ENCODE measurements around the gene LAMC3. TPM values are rescaled to one million over a fixed set of nuclear protein-coding genes. Genes with fewer than 3 reads are reported as not detected.

Gene LAMC3
- total RNA-seq, 1 donor from 2014 or later, result 0.05 TPM

- Mint-ChIP-seq H3K4me3 (no peak overlapping the region), H3K27me3 (ENCODE audit: insufficient read depth) (peaks cover 1% of the 10 kb centered on the region)
Observed at GRCh38 chr9:131082774-131083512, 74.0 kb downstream of the LAMC3 start.

GRCh38 chr9:131084661-131085369 lies 75.8 kb downstream of the LAMC3 start:
- H3K27me3 Mint-ChIP-seq (ENCODE audit: insufficient read depth), result peaks cover 1% of the 10 kb centered on the region
- no peaks in the 10 kb centered on the region for H3K9me3 Mint-ChIP-seq
- no peaks in the 10 kb centered on the region for H3K4me1 Mint-ChIP-seq (ENCODE audit: low read depth)

More at GRCh38 chr9:131082774-131083512, 74.0 kb downstream of the LAMC3 start:
- Mint-ChIP-seq H3K9me3 (no peaks in the 10 kb centered on the region), H3K27ac (no peak overlapping the region), H3K4me1 (ENCODE audit: low read depth) (no peaks in the 10 kb centered on the region), H3K36me3 (ENCODE audit: low read depth) (no peaks in the 10 kb centered on the region)
- intact Hi-C loops (cut with micrococcal nuclease), result no loop called here
- no peak for DNase-seq (ENCODE audit: low spot score)

GRCh38 chr9:131085370-131086122 lies 76.6 kb downstream of the LAMC3 start:
- Mint-ChIP-seq H3K9me3 (no peaks in the 10 kb centered on the region), H3K27ac (no peak overlapping the region), H3K4me1 (ENCODE audit: low read depth) (no peaks in the 10 kb centered on the region), H3K4me3 (no peak overlapping the region), H3K36me3 (ENCODE audit: low read depth) (no peaks in the 10 kb centered on the region), H3K27me3 (ENCODE audit: insufficient read depth) (peaks cover 1% of the 10 kb centered on the region)
- no peak for DNase-seq (ENCODE audit: low spot score)
- intact Hi-C loops (cut with micrococcal nuclease), result no loop called here

More at GRCh38 chr9:131084661-131085369, 75.8 kb downstream of the LAMC3 start:
- intact Hi-C loops (cut with micrococcal nuclease), result no loop called here
- Mint-ChIP-seq H3K4me3 (no peak overlapping the region), H3K27ac (no peak overlapping the region), H3K36me3 (ENCODE audit: low read depth) (no peaks in the 10 kb centered on the region)
- no peak for DNase-seq (ENCODE audit: low spot score)

- Mint-ChIP-seq H3K4me1 (ENCODE audit: low read depth) (no peaks in the 10 kb centered on the region), H3K27ac (no peak overlapping the region), H3K9me3 (no peaks in the 10 kb centered on the region), H3K27me3 (ENCODE audit: insufficient read depth) (no peaks in the 10 kb centered on the region), H3K4me3 (no peak overlapping the region), H3K36me3 (ENCODE audit: low read depth) (no peaks in the 10 kb centered on the region)
- DNase-seq (ENCODE audit: low spot score), result no peak
- intact Hi-C loops (cut with micrococcal nuclease), result no loop called here
Observed at GRCh38 chr9:131087354-131087893, 78.5 kb downstream of the LAMC3 start.

GRCh38 chr9:131090025-131090787 lies 81.2 kb downstream of the LAMC3 start:
- Mint-ChIP-seq H3K27me3 (ENCODE audit: insufficient read depth) (peaks cover 16% of the 10 kb centered on the region), H3K4me1 (ENCODE audit: low read depth) (no peaks in the 10 kb centered on the region), H3K4me3 (no peak overlapping the region), H3K36me3 (ENCODE audit: low read depth) (no peaks in the 10 kb centered on the region), H3K27ac (no peak overlapping the region), H3K9me3 (no peaks in the 10 kb centered on the region)
- no peak for DNase-seq (ENCODE audit: low spot score)
- intact Hi-C loops (cut with micrococcal nuclease), result no loop called here

- no peaks in the 10 kb centered on the region for H3K4me1 Mint-ChIP-seq (ENCODE audit: low read depth)
- no peak for DNase-seq (ENCODE audit: low spot score)
- no peak overlapping the region for H3K27ac Mint-ChIP-seq
Observed at GRCh38 chr9:131091352-131091992, 82.5 kb downstream of the LAMC3 start.

GRCh38 chr9:131092030-131092429 lies 83.1 kb downstream of the LAMC3 start:
- Mint-ChIP-seq H3K9me3 (no peaks in the 10 kb centered on the region), H3K27me3 (ENCODE audit: insufficient read depth) (peaks cover 27% of the 10 kb centered on the region), H3K27ac (no peak overlapping the region), H3K4me3 (no peak overlapping the region), H3K36me3 (ENCODE audit: low read depth) (no peaks in the 10 kb centered on the region), H3K4me1 (ENCODE audit: low read depth) (peaks cover under 1% of the 10 kb centered on the region)
- no peak for DNase-seq (ENCODE audit: low spot score)
- intact Hi-C loops (cut with micrococcal nuclease), result no loop called here

More at GRCh38 chr9:131091352-131091992, 82.5 kb downstream of the LAMC3 start:
- intact Hi-C loops (cut with micrococcal nuclease), result no loop called here
- H3K4me3 Mint-ChIP-seq, result no peak overlapping the region
- no peaks in the 10 kb centered on the region for H3K36me3 Mint-ChIP-seq (ENCODE audit: low read depth)
- H3K27me3 Mint-ChIP-seq (ENCODE audit: insufficient read depth), result peaks cover 24% of the 10 kb centered on the region
- H3K9me3 Mint-ChIP-seq, result no peaks in the 10 kb centered on the region

GRCh38 chr9:131092548-131093440 lies 83.8 kb downstream of the LAMC3 start:
- H3K4me3 Mint-ChIP-seq, result no peak overlapping the region
- H3K27ac Mint-ChIP-seq, result no peak overlapping the region
- intact Hi-C loops (cut with micrococcal nuclease), result no loop called here
- H3K27me3 Mint-ChIP-seq (ENCODE audit: insufficient read depth), result peaks cover 33% of the 10 kb centered on the region
- DNase-seq (ENCODE audit: low spot score), result no peak
- H3K4me1 Mint-ChIP-seq (ENCODE audit: low read depth), result peaks cover 6% of the 10 kb centered on the region
- H3K9me3 Mint-ChIP-seq, result no peaks in the 10 kb centered on the region
- H3K36me3 Mint-ChIP-seq (ENCODE audit: low read depth), result no peaks in the 10 kb centered on the region

- intact Hi-C loops (cut with micrococcal nuclease), result no loop called here
Observed at GRCh38 chr9:131094015-131094414, 85.0 kb downstream of the LAMC3 start.

GRCh38 chr9:131094622-131095021 lies 85.6 kb downstream of the LAMC3 start:
- Mint-ChIP-seq H3K4me3 (no peak overlapping the region), H3K9me3 (no peaks in the 10 kb centered on the region), H3K27ac (no peak overlapping the region), H3K36me3 (ENCODE audit: low read depth) (no peaks in the 10 kb centered on the region), H3K4me1 (ENCODE audit: low read depth) (peaks cover 6% of the 10 kb centered on the region), H3K27me3 (ENCODE audit: insufficient read depth) (peaks cover 42% of the 10 kb centered on the region)
- no peak for DNase-seq (ENCODE audit: low spot score)
- intact Hi-C loops (cut with micrococcal nuclease), result no loop called here

More at GRCh38 chr9:131094015-131094414, 85.0 kb downstream of the LAMC3 start:
- peaks cover 40% of the 10 kb centered on the region for H3K27me3 Mint-ChIP-seq (ENCODE audit: insufficient read depth)
- no peaks in the 10 kb centered on the region for H3K9me3 Mint-ChIP-seq
- H3K4me3 Mint-ChIP-seq, result no peak overlapping the region
- no peaks in the 10 kb centered on the region for H3K36me3 Mint-ChIP-seq (ENCODE audit: low read depth)
- H3K27ac Mint-ChIP-seq, result no peak overlapping the region
- no peak for DNase-seq (ENCODE audit: low spot score)
- peaks cover 6% of the 10 kb centered on the region for H3K4me1 Mint-ChIP-seq (ENCODE audit: low read depth)

GRCh38 chr9:131095666-131096268 lies 86.8 kb downstream of the LAMC3 start:
- no peaks in the 10 kb centered on the region for H3K9me3 Mint-ChIP-seq
- H3K36me3 Mint-ChIP-seq (ENCODE audit: low read depth), result no peaks in the 10 kb centered on the region
- H3K4me1 Mint-ChIP-seq (ENCODE audit: low read depth), result peaks cover 6% of the 10 kb centered on the region
- peaks cover 42% of the 10 kb centered on the region for H3K27me3 Mint-ChIP-seq (ENCODE audit: insufficient read depth)
- peak overlapping the region; percentile 53 for H3K4me3 Mint-ChIP-seq
- DNase-seq (ENCODE audit: low spot score), result no peak
- H3K27ac Mint-ChIP-seq, result no peak overlapping the region
- intact Hi-C loops (cut with micrococcal nuclease), result no loop called here

All from activated T-helper 1 cell treated with anti-CD3 and anti-CD28 coated beads, Interleukin-12 subunit alpha, Interleukin-12 subunit beta, Interleukin-2, Interleukin-4 antibody, amounts not matched to agents 30 ng/mL and 10 ng/mL and 1 ng/mL, durations not matched to agents 14 hours and 24 hours and 36 hours (primary cell).